OCI-LY7 (cell line): ENCODE results near the gene NEURL3.

Source experiments
- EZH2phosphoT487 ChIP-seq: fragments of 200-600 bp; sonication (generic); IDR thresholded peaks from 2 replicates; pipeline ENCODE4 v1.6.1; 2018; ENCODE audit warnings: low read depth, borderline replicate concordance, mild to moderate bottlenecking, mixed run types, antibody characterized with exemption, low read length, moderate library complexity, mixed read lengths
- TF ChIP-seq, protein P1 (sequence below): fragments of 200-600 bp; sonication (generic); conservative IDR thresholded peaks from 2 replicates; pipeline ENCODE4 v1.5.1; 2014; ENCODE audit warnings: mild to moderate bottlenecking, antibody characterized with exemption, low read length, moderate library complexity, mixed read lengths

DNA sequence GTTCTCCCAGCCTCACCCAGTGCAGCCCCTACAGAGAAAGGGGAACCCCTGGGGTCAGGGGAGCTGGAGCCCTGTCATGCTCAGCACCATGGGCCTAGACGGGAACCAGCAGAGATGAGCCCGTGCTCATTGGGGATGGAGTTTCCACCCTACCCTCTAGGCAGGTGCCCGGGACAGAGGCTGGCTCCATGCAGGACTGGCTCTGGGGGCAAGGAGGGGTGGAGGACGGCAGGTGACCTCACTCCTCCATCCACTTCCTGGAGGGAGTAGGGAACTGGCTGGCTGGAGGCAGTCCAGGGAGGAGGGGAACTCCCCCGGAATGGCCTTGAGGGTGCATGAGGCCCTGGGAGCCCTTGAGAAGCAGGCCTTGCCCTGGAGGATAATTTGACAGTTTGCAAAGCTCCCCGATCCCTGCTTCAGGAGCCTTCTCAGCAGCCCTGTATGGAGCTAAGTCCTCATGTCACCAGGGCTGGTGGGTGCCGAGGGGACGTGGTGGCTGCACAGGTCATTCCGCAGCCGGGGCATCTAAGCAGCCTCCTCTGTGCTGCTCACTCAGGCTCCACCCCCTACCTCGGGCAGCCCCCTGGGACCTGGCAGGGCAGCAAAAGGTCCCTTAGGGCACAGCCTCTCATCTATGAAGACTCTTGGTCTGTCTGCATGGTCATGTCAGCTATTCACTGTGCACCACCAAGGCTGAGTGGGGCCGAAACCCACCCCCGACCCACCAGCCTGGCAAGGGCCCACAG lies 2.1 kb downstream of the NEURL3 start:
- TF ChIP-seq, protein P1, sequence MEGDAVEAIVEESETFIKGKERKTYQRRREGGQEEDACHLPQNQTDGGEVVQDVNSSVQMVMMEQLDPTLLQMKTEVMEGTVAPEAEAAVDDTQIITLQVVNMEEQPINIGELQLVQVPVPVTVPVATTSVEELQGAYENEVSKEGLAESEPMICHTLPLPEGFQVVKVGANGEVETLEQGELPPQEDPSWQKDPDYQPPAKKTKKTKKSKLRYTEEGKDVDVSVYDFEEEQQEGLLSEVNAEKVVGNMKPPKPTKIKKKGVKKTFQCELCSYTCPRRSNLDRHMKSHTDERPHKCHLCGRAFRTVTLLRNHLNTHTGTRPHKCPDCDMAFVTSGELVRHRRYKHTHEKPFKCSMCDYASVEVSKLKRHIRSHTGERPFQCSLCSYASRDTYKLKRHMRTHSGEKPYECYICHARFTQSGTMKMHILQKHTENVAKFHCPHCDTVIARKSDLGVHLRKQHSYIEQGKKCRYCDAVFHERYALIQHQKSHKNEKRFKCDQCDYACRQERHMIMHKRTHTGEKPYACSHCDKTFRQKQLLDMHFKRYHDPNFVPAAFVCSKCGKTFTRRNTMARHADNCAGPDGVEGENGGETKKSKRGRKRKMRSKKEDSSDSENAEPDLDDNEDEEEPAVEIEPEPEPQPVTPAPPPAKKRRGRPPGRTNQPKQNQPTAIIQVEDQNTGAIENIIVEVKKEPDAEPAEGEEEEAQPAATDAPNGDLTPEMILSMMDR: no peak
- no peak for TF ChIP-seq EZH2phosphoT487
